AG04450 (cell line): ENCODE results near the gene C17orf50. TPM values are rescaled to one million over a fixed set of nuclear protein-coding genes. Genes with fewer than 3 reads are reported as not detected.

Experiments used
- CTCF ChIA-PET: fragments of 300-600, 350-600 bp; formaldehyde crosslinking; extraction: SDS; loops from one replicate; lab custom pipeline; 2022; ENCODE audit warnings: antibody characterized with exemption, inconsistent platforms; lab: Charles Lee
- POLR2A ChIA-PET: fragments of 350-600 bp; formaldehyde crosslinking; extraction: SDS; loops from one replicate; lab custom pipeline; 2021; ENCODE audit warnings: antibody characterized with exemption, inconsistent platforms; lab: Yijun Ruan, JAX
- DNase-seq: peaks from one replicate; pipeline ENCODE4 v3.0.0-alpha.2; 2011; ENCODE audit warnings: low read depth, low spot score
- H3K27ac ChIP-seq: one replicate; pipeline ENCODE4 v1.5.1; 2012; ENCODE audit warnings: low read depth, low read length, control low read depth
- H3K27me3 ChIP-seq: one replicate; pipeline ENCODE4 v1.6.0; 2012; ENCODE audit warnings: low read length; ENCODE audit not compliant: control insufficient read depth, insufficient read depth
- H3K4me3 ChIP-seq: 2 replicates; pipeline ENCODE4 v1.5.1; 2011; ENCODE audit warnings: mild to moderate bottlenecking, low read depth, low read length, control low read depth
- H3K9me3 ChIP-seq: 2 replicates; pipeline ENCODE4 v1.5.1; 2012; ENCODE audit warnings: low read length; ENCODE audit not compliant: control insufficient read depth, insufficient read depth
- CTCF ChIP-seq: IDR thresholded peaks from 2 replicates; pipeline ENCODE4 v1.5.1; 2011; ENCODE audit warnings: low read depth, low read length, control low read depth, inconsistent platforms
- polyA plus RNA-seq: library from polyadenylated mRNA; depleted of rRNA; stranded (reverse); fragments of >200 nt; gene quantifications from 2 replicates; pipeline ENCODE4 v1.2.3, GENCODE V29; 2011

Gene C17orf50
- polyA plus RNA-seq, 1 experiment: not detected

GRCh38 chr17:35766903-35767510 lies 6.3 kb downstream of the C17orf50 start:
- no peak overlapping the region for H3K4me3 ChIP-seq
- no peak for DNase-seq
- no peaks in the 10 kb centered on the region; the same call in 1 of the 2 replicates for H3K9me3 ChIP-seq
- CTCF ChIA-PET: interaction anchor here (0.5 to 13.6 kb wide), 15 partner anchors 10 to 157 kb away, joined by 3 to 478 read pairs (median 4); partner anchors contain the start of gene TAF15
- POLR2A ChIA-PET: interaction anchor here (1.0 kb wide), 1 partner anchor 42 kb away, joined by 10 read pairs; the partner anchor contains the start of gene TAF15
- TF ChIP-seq CTCF: peak; percentile 72
- no peak overlapping the region for H3K27ac ChIP-seq
- H3K27me3 ChIP-seq: peaks cover 30% of the 10 kb centered on the region

- POLR2A ChIA-PET: interaction anchor here (1.1 kb wide), 1 partner anchor 40 kb away, joined by 3 read pairs; the partner anchor contains the start of gene TAF15
- Histone ChIP-seq H3K27ac (no peak overlapping the region), H3K9me3 (no peaks in the 10 kb centered on the region; the same call in 1 of the 2 replicates), H3K4me3 (no peak overlapping the region), H3K27me3 (peaks cover 34% of the 10 kb centered on the region)
- no peak for DNase-seq
- TF ChIP-seq CTCF: no peak
- CTCF ChIA-PET: interaction anchor here (1.0 to 13.6 kb wide), 4 partner anchors 8 to 39 kb away, joined by 3 to 478 read pairs (median 9); partner anchors contain the start of gene TAF15
Measured at GRCh38 chr17:35768797-35769196, 8.1 kb downstream of the C17orf50 start.

GRCh38 chr17:35769895-35770486 lies 9.3 kb downstream of the C17orf50 start:
- no peak for DNase-seq
- Histone ChIP-seq H3K27me3 (peaks cover 32% of the 10 kb centered on the region), H3K27ac (no peak overlapping the region), H3K4me3 (no peak overlapping the region), H3K9me3 (no peaks in the 10 kb centered on the region; the same call in 1 of the 2 replicates)
- POLR2A ChIA-PET: interaction anchor here (1.1 kb wide), 1 partner anchor 39 kb away, joined by 3 read pairs; the partner anchor contains the start of gene TAF15
- TF ChIP-seq CTCF: peak; percentile 12; the same call in 1 of the 2 replicates
- CTCF ChIA-PET: interaction anchor here (0.7 to 13.6 kb wide), 6 partner anchors 10 to 178 kb away, joined by 3 to 478 read pairs (median 3); partner anchors contain the start of gene TAF15

GRCh38 chr17:35773129-35773528 lies 12.4 kb downstream of the C17orf50 start:
- no peak overlapping the region for H3K27ac ChIP-seq
- ChIA-PET POLR2A (no interaction called here), CTCF (interaction anchor here (4.9 to 6.6 kb wide), 2 partner anchors 9 to 32 kb away, joined by 33 to 45 read pairs; no protein-coding TSS in a partner anchor)
- no peak for TF ChIP-seq CTCF
- H3K27me3 ChIP-seq: peaks cover 16% of the 10 kb centered on the region
- no peak overlapping the region for H3K4me3 ChIP-seq
- no peak for DNase-seq
- H3K9me3 ChIP-seq: no peaks in the 10 kb centered on the region; the same call in 1 of the 2 replicates
